Measurements from ENCODE around the gene TBC1D20. TPM values are rescaled to one million over a fixed set of nuclear protein-coding genes. Genes with fewer than 3 reads are reported as not detected.

Gene TBC1D20
- total RNA-seq, 2 donors from 2014 or later, result 20.6 to 29.4 TPM

DNA sequence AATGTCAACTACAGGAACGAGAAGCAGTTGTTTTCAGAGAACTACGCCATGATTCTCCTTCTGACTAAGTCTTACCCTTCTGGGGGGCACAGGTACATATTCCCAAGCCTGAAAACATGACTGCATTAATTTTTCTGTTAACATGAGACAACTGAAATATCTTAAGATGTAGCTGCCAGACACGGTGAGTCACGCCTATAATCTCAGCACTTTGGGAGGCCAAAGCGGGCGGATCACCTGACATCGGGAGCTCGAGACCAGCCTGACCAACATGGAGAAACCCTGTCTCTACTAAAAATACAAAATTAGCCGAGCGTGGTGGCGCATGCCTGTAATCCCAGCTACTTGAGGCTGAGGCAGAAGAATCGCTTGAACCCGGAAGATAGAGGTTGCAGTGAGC lies 21.7 kb downstream of the TBC1D20 start:
- H3K9me3 ChIP-seq (ENCODE audit: control insufficient read depth, low read length, poor library complexity, severe bottlenecking), result no peaks in the 10 kb centered on the region
- Mint-ChIP-seq H3K4me1 (peaks cover 36% of the 10 kb centered on the region), H3K4me3 (no peak overlapping the region), H3K27me3 (no peaks in the 10 kb centered on the region), H3K36me3 (ENCODE audit: low read depth) (peaks cover 4% of the 10 kb centered on the region), H3K27ac (no peak overlapping the region)
- DNase-seq (no peak), ATAC-seq (no peak)

DNA sequence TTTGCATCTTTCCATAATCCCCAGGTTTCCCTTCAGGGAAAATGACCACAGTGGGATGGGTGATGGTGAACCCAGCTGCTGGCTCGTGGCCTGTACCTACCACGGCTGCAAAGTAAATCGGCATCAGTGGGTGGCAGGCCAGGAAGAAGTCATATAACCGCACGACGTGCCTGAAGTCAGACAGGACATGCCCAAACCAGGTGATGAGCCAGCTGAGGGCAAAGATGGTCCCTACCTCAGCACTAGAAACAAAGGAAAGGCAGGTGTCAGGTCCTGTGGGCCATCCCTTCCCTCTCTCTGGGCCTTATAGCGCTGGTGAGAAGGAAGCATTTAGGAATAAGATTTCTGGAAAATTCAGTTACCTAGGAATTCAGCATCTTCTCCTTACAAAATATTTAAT lies 22.2 kb downstream of the TBC1D20 start:
- no peak overlapping the region for H3K27ac Mint-ChIP-seq

GRCh38 chr20:438571-439469 lies 23.5 kb downstream of the TBC1D20 start:
- Mint-ChIP-seq H3K27me3 (no peaks in the 10 kb centered on the region), H3K27ac (peak overlapping the region; percentile 84), H3K4me1 (peaks cover 43% of the 10 kb centered on the region), H3K36me3 (ENCODE audit: low read depth) (peaks cover 4% of the 10 kb centered on the region), H3K4me3 (peak overlapping the region; percentile 88)
- DNase-seq (peak; percentile 29 to 48 (median 47)), ATAC-seq (peak; percentile 92)
- H3K9me3 ChIP-seq (ENCODE audit: control insufficient read depth, low read length, poor library complexity, severe bottlenecking), result no peaks in the 10 kb centered on the region

More for the DNA sequence above, 22.2 kb downstream of the TBC1D20 start:
- H3K27me3 Mint-ChIP-seq, result no peaks in the 10 kb centered on the region
- DNase-seq (no peak), ATAC-seq (no peak)
- peaks cover 36% of the 10 kb centered on the region for H3K4me1 Mint-ChIP-seq
- H3K36me3 Mint-ChIP-seq (ENCODE audit: low read depth), result peaks cover 4% of the 10 kb centered on the region
- no peaks in the 10 kb centered on the region for H3K9me3 ChIP-seq (ENCODE audit: control insufficient read depth, low read length, poor library complexity, severe bottlenecking)
- peak overlapping the region; percentile 19 for H3K4me3 Mint-ChIP-seq

- peaks cover 48% of the 10 kb centered on the region for H3K4me1 Mint-ChIP-seq
- H3K4me3 Mint-ChIP-seq, result peak overlapping the region; percentile 88
- peaks cover 4% of the 10 kb centered on the region for H3K36me3 Mint-ChIP-seq (ENCODE audit: low read depth)
- ATAC-seq (peak; percentile 6), DNase-seq (no peak)
- no peaks in the 10 kb centered on the region for H3K27me3 Mint-ChIP-seq
- H3K27ac Mint-ChIP-seq, result peak overlapping the region; percentile 84
- no peaks in the 10 kb centered on the region for H3K9me3 ChIP-seq (ENCODE audit: control insufficient read depth, low read length, poor library complexity, severe bottlenecking)
Measured at GRCh38 chr20:437787-438486, 24.4 kb downstream of the TBC1D20 start.

DNA sequence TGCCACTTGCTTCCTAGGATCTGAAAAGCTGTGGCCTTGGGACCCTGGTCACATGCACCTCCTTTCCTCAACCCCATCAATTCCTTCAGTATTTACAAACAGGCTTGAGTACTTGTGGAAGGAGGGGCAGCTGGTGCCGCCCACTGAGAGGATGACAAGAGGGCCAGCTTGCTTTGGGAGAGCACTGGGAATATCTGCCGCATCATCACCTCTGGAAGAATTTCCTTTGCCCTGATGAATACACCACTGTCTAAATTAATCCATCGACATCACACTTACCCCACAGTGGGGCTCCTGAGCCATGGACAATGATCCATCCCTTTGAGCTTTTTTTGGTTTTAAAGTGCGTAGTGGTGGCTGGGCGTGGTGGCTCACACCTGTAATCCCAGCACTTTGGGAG lies 25.9 kb downstream of the TBC1D20 start:
- Mint-ChIP-seq H3K27me3 (no peaks in the 10 kb centered on the region), H3K27ac (no peak overlapping the region), H3K4me1 (peaks cover 47% of the 10 kb centered on the region), H3K36me3 (ENCODE audit: low read depth) (peaks cover 2% of the 10 kb centered on the region), H3K4me3 (no peak overlapping the region)
- no peak for ATAC-seq
- H3K9me3 ChIP-seq (ENCODE audit: control insufficient read depth, low read length, poor library complexity, severe bottlenecking), result no peaks in the 10 kb centered on the region
- DNase-seq, result no peak

- DNase-seq (no peak), ATAC-seq (no peak)
- H3K4me3 Mint-ChIP-seq, result no peak overlapping the region
- H3K9me3 ChIP-seq (ENCODE audit: control insufficient read depth, low read length, poor library complexity, severe bottlenecking), result no peaks in the 10 kb centered on the region
- H3K36me3 Mint-ChIP-seq (ENCODE audit: low read depth), result peaks cover 2% of the 10 kb centered on the region
- peak overlapping the region; percentile 8 for H3K27ac Mint-ChIP-seq
- H3K4me1 Mint-ChIP-seq, result peaks cover 47% of the 10 kb centered on the region
- no peaks in the 10 kb centered on the region for H3K27me3 Mint-ChIP-seq
Measured at GRCh38 chr20:435558-435957, 26.8 kb downstream of the TBC1D20 start.

- no peaks in the 10 kb centered on the region for H3K27me3 Mint-ChIP-seq
- no peak overlapping the region for H3K27ac Mint-ChIP-seq
- H3K36me3 Mint-ChIP-seq (ENCODE audit: low read depth), result peaks cover 4% of the 10 kb centered on the region
- no peak for ATAC-seq
- H3K4me3 Mint-ChIP-seq, result peak overlapping the region; percentile 62
- DNase-seq, result no peak
- peaks cover 43% of the 10 kb centered on the region for H3K4me1 Mint-ChIP-seq
- no peaks in the 10 kb centered on the region for H3K9me3 ChIP-seq (ENCODE audit: control insufficient read depth, low read length, poor library complexity, severe bottlenecking)
Measured at GRCh38 chr20:434661-435419, 27.5 kb downstream of the TBC1D20 start.

DNA sequence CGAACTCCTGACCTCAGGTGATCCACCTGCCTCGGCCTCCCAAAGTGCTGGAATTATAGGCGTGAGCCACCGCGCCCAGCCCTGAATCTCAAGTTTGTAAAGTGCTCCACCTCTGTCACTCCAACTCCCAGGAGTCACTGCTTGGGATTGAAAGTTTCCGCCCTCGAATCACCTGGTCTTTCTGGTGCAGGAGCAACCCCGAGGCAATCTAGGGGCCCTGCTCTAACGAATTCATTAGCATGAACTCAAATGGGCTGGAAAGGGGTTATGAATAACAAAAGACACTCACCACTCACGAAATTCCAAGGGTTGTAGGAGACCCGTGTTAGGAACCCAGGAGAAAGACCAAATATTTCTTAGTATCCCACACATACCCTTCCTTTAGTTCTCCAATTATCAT lies 28.1 kb downstream of the TBC1D20 start:
- H3K27me3 Mint-ChIP-seq, result no peaks in the 10 kb centered on the region
- no peak for ATAC-seq
- peak overlapping the region; percentile 62 for H3K4me3 Mint-ChIP-seq
- DNase-seq, result no peak
- H3K27ac Mint-ChIP-seq, result no peak overlapping the region
- H3K9me3 ChIP-seq (ENCODE audit: control insufficient read depth, low read length, poor library complexity, severe bottlenecking), result no peaks in the 10 kb centered on the region
- peaks cover 37% of the 10 kb centered on the region for H3K4me1 Mint-ChIP-seq
- H3K36me3 Mint-ChIP-seq (ENCODE audit: low read depth), result peaks cover 4% of the 10 kb centered on the region

- H3K9me3 ChIP-seq (ENCODE audit: control insufficient read depth, low read length, poor library complexity, severe bottlenecking), result no peaks in the 10 kb centered on the region
- DNase-seq, result peak in 1 of 3 donors; percentile 40
- no peaks in the 10 kb centered on the region for H3K27me3 Mint-ChIP-seq
- H3K4me3 Mint-ChIP-seq, result peak overlapping the region; percentile 78
- peaks cover 4% of the 10 kb centered on the region for H3K36me3 Mint-ChIP-seq (ENCODE audit: low read depth)
- ATAC-seq, result peak; percentile 71
- H3K27ac Mint-ChIP-seq, result peak overlapping the region; percentile 95
- peaks cover 29% of the 10 kb centered on the region for H3K4me1 Mint-ChIP-seq
Measured at GRCh38 chr20:433300-433975, 28.9 kb downstream of the TBC1D20 start.

DNA sequence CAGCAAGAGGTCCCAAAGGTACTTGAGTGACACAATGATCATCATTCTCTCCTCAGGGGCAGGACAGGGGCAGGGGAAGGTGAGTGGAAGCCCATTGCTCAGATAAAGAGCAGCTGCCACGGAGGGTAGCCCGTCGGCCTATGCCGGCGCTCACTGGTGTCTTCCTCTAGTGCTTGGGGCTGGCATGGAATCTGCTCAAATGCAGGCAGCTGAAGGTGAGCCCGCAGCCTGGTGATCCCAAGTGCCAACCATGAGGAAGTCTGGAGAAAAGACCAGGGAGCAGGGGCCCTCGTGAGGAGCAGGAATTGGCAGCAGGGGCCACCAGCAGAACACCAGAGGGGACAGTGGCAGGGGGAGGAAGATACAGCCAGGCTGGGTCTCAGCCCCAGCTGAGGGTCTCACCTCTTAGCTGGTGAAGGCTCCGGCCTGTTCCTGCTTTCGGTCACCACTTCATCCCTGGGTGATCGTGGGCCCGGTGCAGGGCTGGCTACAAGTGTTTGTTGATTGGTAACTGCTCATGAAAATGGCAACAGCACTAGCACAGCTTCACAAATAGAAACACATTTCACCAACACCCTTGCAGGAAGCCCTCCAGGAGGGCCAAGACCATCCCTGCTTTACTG lies 29.5 kb downstream of the TBC1D20 start:
- Mint-ChIP-seq H3K36me3 (ENCODE audit: low read depth) (peaks cover 4% of the 10 kb centered on the region), H3K27me3 (no peaks in the 10 kb centered on the region), H3K27ac (peak overlapping the region; percentile 95), H3K4me3 (peak overlapping the region; percentile 78), H3K4me1 (peaks cover 23% of the 10 kb centered on the region)
- DNase-seq (no peak), ATAC-seq (no peak)
- H3K9me3 ChIP-seq (ENCODE audit: control insufficient read depth, low read length, poor library complexity, severe bottlenecking), result no peaks in the 10 kb centered on the region

GRCh38 chr20:432208-432607 lies 30.1 kb downstream of the TBC1D20 start:
- peak overlapping the region; percentile 65 for H3K27ac Mint-ChIP-seq
- no peaks in the 10 kb centered on the region for H3K9me3 ChIP-seq (ENCODE audit: control insufficient read depth, low read length, poor library complexity, severe bottlenecking)
- peaks cover 20% of the 10 kb centered on the region for H3K4me1 Mint-ChIP-seq
- no peak overlapping the region for H3K4me3 Mint-ChIP-seq
- DNase-seq (no peak), ATAC-seq (no peak)
- H3K36me3 Mint-ChIP-seq (ENCODE audit: low read depth), result peaks cover 4% of the 10 kb centered on the region
- H3K27me3 Mint-ChIP-seq, result no peaks in the 10 kb centered on the region

Data from T-helper 17 cell (primary cell).